ENCODE data around the gene ZFYVE27.
A peak's percentile ranks its signal among the peaks of the same experiment; 100 is the strongest.

Gene ZFYVE27

DNA sequence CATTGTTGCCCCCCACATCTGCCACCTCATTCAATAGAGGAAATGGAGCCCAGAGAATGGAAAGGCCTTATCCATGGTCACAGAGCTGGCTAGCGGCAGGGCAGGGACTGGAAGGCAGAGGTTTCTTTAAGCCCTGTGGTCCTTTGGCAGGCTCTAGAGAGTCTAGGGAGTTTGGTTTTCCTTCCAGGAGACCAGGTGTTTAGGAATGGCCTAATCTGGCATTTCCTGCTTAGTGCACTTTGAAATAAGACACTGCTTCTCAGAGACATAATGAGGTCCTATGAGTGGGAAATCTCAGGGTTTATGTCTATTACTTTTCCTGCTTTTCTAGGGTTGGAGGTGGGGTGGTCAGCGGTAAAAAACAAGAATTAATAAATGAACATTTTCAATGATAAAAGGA is 17.3 kb upstream of the ZFYVE27 start:
- Histone ChIP-seq H3K36me3 (peaks cover 14 to 78% (median 44%) of the 10 kb centered on the region in 11 experiments; a peak in 20 of 22 replicates), H3K9ac (0 out of 22 replicates have a peak overlapping the region, but pooled peaks of 1 of the 11 experiments have one; percentile 43), H3K4me2 (peak overlapping the region in 10 of 11 experiments; percentile 24 to 100 (median 94); a peak in 13 of 22 replicates), H3K4me3 (no peak overlapping the region), H3K4me1 (peaks cover 49 to 68% (median 55%) of the 10 kb centered on the region in 10 experiments), H3K27me3 (no peaks in the 10 kb centered on the region), H3K9me3 (replicated peaks in 1 of 11) (no peaks in the 10 kb centered on the region), H3K27ac (no peak overlapping the region), H4K20me1 (peaks cover 0 to 51% (median 49%) of the 10 kb centered on the region in 11 experiments; a peak in 18 of 22 replicates)
- no peak for TF ChIP-seq Cebpa-rat (IDR thresholded peaks at IDR 0.05)

DNA sequence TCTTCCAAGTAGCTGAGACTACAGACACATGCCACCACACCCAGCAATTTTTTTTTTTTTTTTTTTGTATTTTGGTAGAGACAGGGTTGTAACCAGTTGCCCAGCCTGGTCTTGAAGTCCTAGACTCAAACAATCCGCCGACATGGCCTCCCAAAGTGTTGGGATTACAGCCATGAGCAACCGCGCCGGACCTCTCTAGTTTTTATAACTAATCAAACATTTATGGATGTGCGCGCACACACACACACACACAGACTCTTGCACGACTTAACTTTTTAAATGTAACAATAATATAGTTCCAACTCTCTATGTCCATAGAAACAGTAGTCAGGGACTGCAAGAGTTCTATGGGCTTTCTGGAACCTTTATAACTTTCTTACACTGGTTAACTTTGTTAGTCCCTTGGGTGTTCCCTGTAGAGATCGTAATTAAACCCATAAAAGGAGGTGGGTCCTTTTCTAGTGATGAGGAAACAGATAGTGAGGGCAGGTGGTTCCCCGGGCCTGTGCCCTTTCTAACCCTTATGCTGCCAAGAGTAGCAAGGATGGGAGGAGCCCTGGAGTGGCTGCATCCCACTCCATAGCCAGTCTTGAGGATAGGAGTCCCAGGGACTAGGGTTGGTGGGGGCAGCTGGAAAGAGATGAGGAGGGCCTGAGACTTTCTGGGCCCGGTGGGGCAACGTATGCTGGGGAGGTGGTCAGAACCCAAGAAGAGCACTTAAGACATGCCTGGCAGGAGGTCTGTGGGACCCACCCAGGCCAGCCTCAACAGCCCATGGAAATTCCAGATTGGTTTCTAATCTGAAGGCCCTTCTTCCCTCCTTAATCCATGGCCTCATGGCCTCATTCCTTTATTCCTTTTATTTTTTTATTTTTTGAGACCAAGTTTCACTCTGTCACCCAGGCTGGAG is 14.8 kb upstream of the ZFYVE27 start:
- H3K9me3 ChIP-seq (replicated peaks in 1 of 11) = peaks cover 0 to 8% (median 0%) of the 10 kb centered on the region in 11 experiments; a peak in 2 of 22 replicates
- H3K27ac ChIP-seq = no peak overlapping the region
- no peak overlapping the region for H3K9ac ChIP-seq
- H3K27me3 ChIP-seq = no peaks in the 10 kb centered on the region
- TF ChIP-seq Cebpa-rat (IDR thresholded peaks at IDR 0.05) = no peak
- H3K4me3 ChIP-seq = no peak overlapping the region
- H4K20me1 ChIP-seq = peaks cover 0 to 27% (median 25%) of the 10 kb centered on the region in 11 experiments; a peak in 17 of 22 replicates
- peaks cover 27 to 52% (median 34%) of the 10 kb centered on the region in 10 experiments for H3K4me1 ChIP-seq
- H3K4me2 ChIP-seq = 0 out of 22 replicates have a peak overlapping the region, but pooled peaks of 1 of the 11 experiments have one; percentile 16
- H3K36me3 ChIP-seq = peaks cover 9 to 65% (median 32%) of the 10 kb centered on the region in 11 experiments; a peak in 20 of 22 replicates

DNA sequence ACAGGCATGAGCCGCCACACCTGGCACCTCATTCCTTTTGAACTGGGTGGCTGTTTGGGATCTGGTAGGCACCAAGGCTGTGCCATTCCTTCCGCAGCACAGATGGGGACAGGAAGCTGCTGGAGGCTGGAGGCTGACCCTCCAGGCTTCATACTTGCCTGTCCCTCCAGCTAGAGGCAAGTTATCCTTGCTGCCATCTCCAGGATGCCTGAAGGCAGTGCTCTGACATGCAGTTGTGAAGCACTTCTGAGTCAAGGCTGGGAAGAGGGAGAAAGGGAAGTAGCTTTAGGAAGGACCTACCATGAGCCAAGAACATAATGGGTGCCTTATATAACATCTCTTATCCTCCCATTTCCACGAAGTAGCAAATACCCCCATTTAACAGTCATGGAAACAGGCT is 13.9 kb upstream of the ZFYVE27 start:
- no peak for TF ChIP-seq Cebpa-rat (IDR thresholded peaks at IDR 0.05)
- H3K27ac ChIP-seq = no peak overlapping the region
- no peaks in the 10 kb centered on the region for H3K27me3 ChIP-seq
- peak overlapping the region in 1 of 11 experiments; percentile 16; a peak in 1 of 22 replicates for H3K4me2 ChIP-seq
- H3K9ac ChIP-seq = no peak overlapping the region
- H4K20me1 ChIP-seq = peaks cover 0 to 18% (median 16%) of the 10 kb centered on the region in 11 experiments; a peak in 15 of 22 replicates
- H3K4me1 ChIP-seq = peaks cover 18 to 43% (median 25%) of the 10 kb centered on the region in 10 experiments
- no peak overlapping the region for H3K4me3 ChIP-seq
- peaks cover under 1 to 56% (median 24%) of the 10 kb centered on the region in 11 experiments; a peak in 17 of 22 replicates for H3K36me3 ChIP-seq
- peaks cover 0 to 8% (median 0%) of the 10 kb centered on the region in 11 experiments; a peak in 2 of 22 replicates for H3K9me3 ChIP-seq (replicated peaks in 1 of 11)

DNA sequence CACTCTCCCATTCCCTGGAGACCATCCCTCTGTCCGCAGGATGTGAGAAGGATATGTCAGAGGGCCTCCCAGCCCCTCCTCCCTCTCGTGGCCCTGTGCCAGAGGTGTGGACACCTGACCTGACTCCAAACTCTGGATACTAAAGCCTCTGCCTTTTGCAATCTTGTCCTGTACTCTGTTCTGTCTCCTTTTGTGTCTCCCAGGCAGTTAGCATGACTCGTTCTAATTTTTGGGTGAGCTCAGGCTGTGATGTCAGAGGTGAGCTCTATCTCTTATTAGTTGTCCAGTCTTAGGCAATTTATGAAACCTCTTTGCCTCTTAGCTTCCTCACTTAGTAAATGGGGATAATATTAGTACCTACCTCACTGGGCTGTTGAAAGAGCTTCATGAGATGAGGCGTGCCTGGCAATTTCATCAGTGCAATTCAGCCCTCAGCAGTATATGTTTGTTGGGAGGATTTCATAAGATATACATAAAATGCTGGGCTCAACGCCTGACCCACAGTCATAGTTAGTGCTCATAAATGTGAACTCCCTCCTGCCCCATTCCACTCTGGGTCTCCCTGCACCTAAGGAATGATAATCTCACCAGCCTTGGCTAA is 12.5 kb upstream of the ZFYVE27 start:
- peaks cover 0 to 3% (median 2%) of the 10 kb centered on the region in 11 experiments; a peak in 9 of 22 replicates for H4K20me1 ChIP-seq
- peak overlapping the region in 3 of 11 experiments; percentile 15 to 16 (median 16); a peak in 5 of 22 replicates for H3K4me2 ChIP-seq
- peaks cover 0 to 8% (median 0%) of the 10 kb centered on the region in 11 experiments; a peak in 2 of 22 replicates for H3K9me3 ChIP-seq (replicated peaks in 1 of 11)
- no peak overlapping the region for H3K4me3 ChIP-seq
- H3K27ac ChIP-seq = peak overlapping the region in 3 of 11 experiments; percentile 3 to 26 (median 10); a peak in 4 of 22 replicates
- peaks cover 0 to 43% (median 14%) of the 10 kb centered on the region in 11 experiments; a peak in 15 of 22 replicates for H3K36me3 ChIP-seq
- peak overlapping the region in 1 of 11 experiments; percentile 26; a peak in 1 of 22 replicates for H3K9ac ChIP-seq
- H3K4me1 ChIP-seq = peaks cover 3 to 29% (median 15%) of the 10 kb centered on the region in 10 experiments; a peak in 19 of 20 replicates
- no peak for TF ChIP-seq Cebpa-rat (IDR thresholded peaks at IDR 0.05)
- no peaks in the 10 kb centered on the region for H3K27me3 ChIP-seq

DNA sequence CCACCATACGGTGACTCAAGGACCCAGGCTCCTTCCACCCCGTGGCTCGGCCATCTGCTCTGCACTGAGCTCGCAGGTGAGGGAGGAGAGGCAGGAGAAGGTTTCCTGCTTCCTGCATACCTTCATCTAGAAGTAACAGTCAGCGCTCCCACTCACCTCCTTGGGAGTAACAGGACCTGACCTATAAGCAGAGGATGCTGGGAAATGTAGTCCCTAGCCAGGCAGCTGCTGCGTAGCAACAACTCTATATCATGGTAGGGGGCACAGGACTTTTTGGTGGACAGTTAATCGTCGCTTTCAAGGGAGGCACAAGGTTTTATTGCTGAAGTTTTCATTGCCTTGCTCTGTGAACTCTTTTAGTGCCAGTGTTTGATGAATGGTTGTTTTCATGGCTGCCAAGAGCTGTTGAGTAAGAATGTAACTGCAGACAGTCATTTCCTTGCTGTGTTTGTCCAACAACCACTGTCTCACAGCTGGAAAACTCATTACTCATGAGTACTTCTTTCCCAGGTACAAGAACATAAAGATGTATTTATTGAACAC is 10.2 kb upstream of the ZFYVE27 start:
- Histone ChIP-seq H3K27ac (no peak overlapping the region), H3K4me2 (no peak overlapping the region), H3K9ac (no peak overlapping the region)

DNA sequence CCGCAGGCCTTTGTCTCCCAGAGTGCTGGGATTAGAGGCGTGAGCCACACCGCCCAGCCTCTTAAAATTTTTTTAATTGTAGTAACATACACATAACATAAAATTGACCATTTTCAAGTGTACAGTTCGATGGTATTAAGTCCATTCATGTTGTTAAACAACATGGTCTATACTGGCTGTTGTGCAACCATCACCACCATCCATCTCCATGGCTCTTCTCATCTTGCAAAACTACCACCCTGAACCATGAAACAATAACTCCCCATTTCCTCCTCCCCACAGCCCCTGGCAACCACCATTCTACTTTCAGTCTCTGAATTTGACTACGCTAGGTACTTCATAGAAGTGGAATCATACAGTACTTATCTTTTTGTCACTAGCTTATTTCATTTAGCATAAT is 7.9 kb upstream of the ZFYVE27 start:
- Histone ChIP-seq H4K20me1 (no peaks in the 10 kb centered on the region; a peak in 1 of 22 replicates), H3K9ac (no peak overlapping the region; a peak in 1 of 22 replicates), H3K9me3 (replicated peaks in 1 of 11) (peaks cover 0 to 8% (median 0%) of the 10 kb centered on the region in 11 experiments; a peak in 2 of 22 replicates), H3K27me3 (no peaks in the 10 kb centered on the region), H3K4me2 (peak overlapping the region in 4 of 11 experiments; percentile 14 to 31 (median 15); a peak in 5 of 22 replicates), H3K4me3 (no peak overlapping the region), H3K27ac (0 out of 22 replicates have a peak overlapping the region, but pooled peaks of 1 of the 11 experiments have one; percentile 8), H3K4me1 (peaks cover 0 to 19% (median 3%) of the 10 kb centered on the region in 10 experiments; a peak in 9 of 20 replicates), H3K36me3 (peaks cover 0 to 8% (median 0%) of the 10 kb centered on the region in 11 experiments; a peak in 4 of 22 replicates)
- TF ChIP-seq Cebpa-rat (IDR thresholded peaks at IDR 0.05) = 0 out of 22 replicates have a peak, but pooled peaks of 2 of the 11 experiments have one; percentile 22 to 29

More for the DNA sequence above, 10.2 kb upstream of the ZFYVE27 start:
- no peaks in the 10 kb centered on the region; a peak in 1 of 22 replicates for H4K20me1 ChIP-seq
- H3K36me3 ChIP-seq = peaks cover 0 to 23% (median 6%) of the 10 kb centered on the region in 11 experiments; a peak in 10 of 22 replicates
- no peak for TF ChIP-seq Cebpa-rat (IDR thresholded peaks at IDR 0.05)
- peaks cover 0 to 26% (median 12%) of the 10 kb centered on the region in 10 experiments; a peak in 10 of 20 replicates for H3K4me1 ChIP-seq
- H3K27me3 ChIP-seq = no peaks in the 10 kb centered on the region
- peaks cover 0 to 8% (median 0%) of the 10 kb centered on the region in 11 experiments; a peak in 2 of 22 replicates for H3K9me3 ChIP-seq (replicated peaks in 1 of 11)
- H3K4me3 ChIP-seq = no peak overlapping the region

DNA sequence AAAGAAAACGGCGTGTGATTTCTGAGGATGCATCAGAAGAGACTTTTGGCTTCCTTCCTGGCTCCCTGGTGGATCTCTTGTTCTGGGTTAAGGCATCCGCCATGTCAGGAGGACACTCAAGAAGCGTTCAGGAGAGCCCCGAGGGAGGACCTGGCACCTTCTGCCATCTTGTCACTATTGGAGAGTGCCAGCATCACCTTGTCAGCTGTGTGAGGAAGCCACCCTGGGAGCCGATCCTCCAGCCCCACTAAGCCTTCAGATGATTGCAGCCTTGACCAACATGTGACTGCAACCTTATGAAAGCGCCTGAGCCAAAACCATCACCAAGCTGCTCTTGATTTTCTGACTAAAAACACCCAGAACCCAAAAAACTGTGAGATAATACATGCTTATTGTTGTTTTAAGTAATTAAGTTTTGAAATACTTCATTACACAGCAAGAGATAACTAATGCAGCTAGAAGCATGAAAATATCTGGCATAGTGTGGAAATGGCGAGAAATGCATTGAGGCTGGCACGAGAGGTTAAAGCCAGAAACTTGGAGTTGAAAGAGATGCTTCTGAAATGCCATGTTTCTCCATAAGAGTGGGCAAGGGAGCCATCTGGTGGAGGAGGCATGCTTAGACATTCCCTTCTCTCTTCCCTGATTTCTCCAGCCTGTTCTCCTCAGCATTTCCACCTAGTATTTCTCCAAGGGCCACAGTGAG is 5.4 kb upstream of the ZFYVE27 start:
- H3K9ac ChIP-seq = no peak overlapping the region
- peaks cover 0 to 11% (median 6%) of the 10 kb centered on the region in 11 experiments; a peak in 10 of 22 replicates for H3K9me3 ChIP-seq (replicated peaks in 1 of 11)
- H4K20me1 ChIP-seq = no peaks in the 10 kb centered on the region
- H3K27me3 ChIP-seq = no peaks in the 10 kb centered on the region
- H3K4me1 ChIP-seq = peaks cover 7 to 23% (median 10%) of the 10 kb centered on the region in 10 experiments; a peak in 18 of 20 replicates
- H3K27ac ChIP-seq = no peak overlapping the region; a peak in 1 of 22 replicates
- no peak for TF ChIP-seq Cebpa-rat (IDR thresholded peaks at IDR 0.05)
- peaks cover 0 to 5% (median 0%) of the 10 kb centered on the region in 11 experiments; a peak in 4 of 22 replicates for H3K36me3 ChIP-seq
- no peak overlapping the region for H3K4me2 ChIP-seq
- no peak overlapping the region for H3K4me3 ChIP-seq
